GM12891 (cell line): Measurements from ENCODE around the gene KCNQ5.

Experiments used
- PAX5 ChIP-seq: IDR thresholded peaks from 2 replicates; pipeline ENCODE4 v1.6.1; 2011; ENCODE audit warnings: low read length, moderate library complexity, mild to moderate bottlenecking; ENCODE audit not compliant: insufficient read depth, severe bottlenecking
- POLR2A ChIP-seq: IDR thresholded peaks from 2 replicates; pipeline ENCODE4 v1.6.1; 2011; ENCODE audit warnings: low read depth, low read length, control low read depth
- POLR2AphosphoS5 ChIP-seq: IDR thresholded peaks from 2 replicates; pipeline ENCODE4 v1.6.1; 2011; ENCODE audit warnings: low read depth, low read length, control low read depth
- SPI1 ChIP-seq: IDR thresholded peaks from 2 replicates; pipeline ENCODE4 v1.6.1; 2011; ENCODE audit warnings: low read depth, low read length, control low read depth
- TAF1 ChIP-seq: IDR thresholded peaks from 2 replicates; pipeline ENCODE4 v1.6.1; 2011; ENCODE audit warnings: low read depth, low read length, control low read depth

DNA sequence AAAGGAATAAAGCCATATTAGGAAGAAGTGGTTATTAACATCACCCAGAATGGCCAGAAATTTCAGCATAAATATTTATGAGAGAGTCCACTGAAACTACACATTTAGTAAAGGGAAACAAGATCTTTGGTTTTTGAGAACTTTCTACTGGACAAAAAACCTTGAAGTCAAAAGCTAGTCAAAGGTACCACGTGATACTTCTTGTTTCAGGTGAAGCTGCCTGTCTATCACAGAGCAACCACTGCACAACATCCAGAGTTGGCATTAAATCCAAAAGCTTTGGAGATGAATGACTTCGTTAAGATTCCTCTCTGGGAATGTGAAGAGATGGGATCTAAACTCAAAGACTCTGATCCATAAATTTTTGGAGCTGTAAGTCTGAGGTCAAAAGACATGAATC, 137.0 kb downstream of the KCNQ5 start:
- TF ChIP-seq POLR2AphosphoS5 (no peak), POLR2A (no peak), TAF1 (no peak), PAX5 (no peak), SPI1 (no peak)
